ENCODE data around the gene CELSR2. TPM values are rescaled to one million over a fixed set of nuclear protein-coding genes. Genes with fewer than 3 reads are reported as not detected.

Gene CELSR2
- total and polyA plus RNA-seq, 11 donors, result 1.6 to 11.9 (median 7.4) TPM

GRCh38 chr1:109279615-109280278 lies 30.4 kb downstream of the CELSR2 start:
- Histone ChIP-seq H3K27me3 (no peaks in the 10 kb centered on the region), H3K4me3 (no peak overlapping the region), H3K27ac (no peak overlapping the region), H3K9me3 (no peaks in the 10 kb centered on the region), H3K4me1 (peaks cover 0 to 36% (median 14%) of the 10 kb centered on the region in 12 donors), H3K36me3 (peaks cover 0 to 9% (median 0%) of the 10 kb centered on the region in 9 donors)
- no peak for ATAC-seq
- no peak for DNase-seq
- 82 to 90% (median 85%) methylated on average over 5 of the region's 5 CpGs for WGBS, 4 donors
- intact Hi-C loops (cut with DNase I), result loop anchor here in 9 of 10 donors (5.0 to 10.0 kb wide), 5 partner anchors 63 to 255 kb away; partner anchors contain the start of gene GPR61 (in 1 of the 9)
- no peak for TF ChIP-seq POLR2A (IDR thresholded peaks at IDR 0.05)
- no peak for TF ChIP-seq CTCF (IDR thresholded peaks at IDR 0.05)

GRCh38 chr1:109280862-109281261 lies 31.5 kb downstream of the CELSR2 start:
- 90 to 95% (median 94%) methylated on average over 12 of the region's 12 CpGs for WGBS, 4 donors
- no peak overlapping the region for H3K27ac ChIP-seq

GRCh38 chr1:109281680-109282496 lies 32.5 kb downstream of the CELSR2 start:
- Histone ChIP-seq H3K4me3 (peak overlapping the region in 9 of 12 donors; percentile 62 to 77 (median 68)), H3K4me1 (peaks cover 0 to 36% (median 14%) of the 10 kb centered on the region in 12 donors), H3K27me3 (no peaks in the 10 kb centered on the region), H3K36me3 (peaks cover 0 to 9% (median 0%) of the 10 kb centered on the region in 9 donors), H3K9me3 (no peaks in the 10 kb centered on the region), H3K27ac (peak overlapping the region in 4 of 12 donors; percentile 12 to 91 (median 90))
- 69 to 70% (median 69%) methylated on average over 27 to 28 of the region's 28 CpGs for WGBS, 4 donors
- no peak for DNase-seq
- TF ChIP-seq CTCF (IDR thresholded peaks at IDR 0.05) (no peak), POLR2A (IDR thresholded peaks at IDR 0.05) (no peak)
- ATAC-seq, result no peak
- intact Hi-C loops (cut with DNase I), result loop anchor here in 5 of 10 donors (2.0 to 10.0 kb wide), 5 partner anchors 60 to 250 kb away; no protein-coding TSS in a partner anchor

More at GRCh38 chr1:109280862-109281261, 31.5 kb downstream of the CELSR2 start:
- no peak for DNase-seq
- TF ChIP-seq CTCF (IDR thresholded peaks at IDR 0.05) (no peak), POLR2A (IDR thresholded peaks at IDR 0.05) (no peak)
- Histone ChIP-seq H3K4me1 (peaks cover 0 to 36% (median 14%) of the 10 kb centered on the region in 12 donors), H3K9me3 (no peaks in the 10 kb centered on the region), H3K4me3 (no peak overlapping the region), H3K36me3 (peaks cover 0 to 9% (median 0%) of the 10 kb centered on the region in 9 donors), H3K27me3 (no peaks in the 10 kb centered on the region)
- intact Hi-C loops (cut with DNase I), result loop anchor here in 4 of 10 donors (5.0 to 10.0 kb wide), 4 partner anchors 61 to 251 kb away; no protein-coding TSS in a partner anchor
- no peak for ATAC-seq
